Neural cell (in vitro differentiated cells): ENCODE measurements around the gene KIF4A.

Experiments used
- POLR2AphosphoS5 ChIP-seq: IDR thresholded peaks from 2 replicates; pipeline ENCODE4 v1.6.1; 2012
- REST ChIP-seq: IDR thresholded peaks from 2 replicates; pipeline ENCODE4 v1.6.1; 2012; ENCODE audit warnings: borderline replicate concordance
- TF ChIP-seq, protein P1 (sequence below): fragments of 450-650 bp; IDR thresholded peaks from 2 replicates; pipeline ENCODE4 v1.5.1; 2014; ENCODE audit warnings: antibody characterized with exemption, mild to moderate bottlenecking, moderate library complexity; ENCODE audit not compliant: poor library complexity, severe bottlenecking

- TF ChIP-seq REST (no peak), POLR2AphosphoS5 (no peak)
- TF ChIP-seq, protein P1, sequence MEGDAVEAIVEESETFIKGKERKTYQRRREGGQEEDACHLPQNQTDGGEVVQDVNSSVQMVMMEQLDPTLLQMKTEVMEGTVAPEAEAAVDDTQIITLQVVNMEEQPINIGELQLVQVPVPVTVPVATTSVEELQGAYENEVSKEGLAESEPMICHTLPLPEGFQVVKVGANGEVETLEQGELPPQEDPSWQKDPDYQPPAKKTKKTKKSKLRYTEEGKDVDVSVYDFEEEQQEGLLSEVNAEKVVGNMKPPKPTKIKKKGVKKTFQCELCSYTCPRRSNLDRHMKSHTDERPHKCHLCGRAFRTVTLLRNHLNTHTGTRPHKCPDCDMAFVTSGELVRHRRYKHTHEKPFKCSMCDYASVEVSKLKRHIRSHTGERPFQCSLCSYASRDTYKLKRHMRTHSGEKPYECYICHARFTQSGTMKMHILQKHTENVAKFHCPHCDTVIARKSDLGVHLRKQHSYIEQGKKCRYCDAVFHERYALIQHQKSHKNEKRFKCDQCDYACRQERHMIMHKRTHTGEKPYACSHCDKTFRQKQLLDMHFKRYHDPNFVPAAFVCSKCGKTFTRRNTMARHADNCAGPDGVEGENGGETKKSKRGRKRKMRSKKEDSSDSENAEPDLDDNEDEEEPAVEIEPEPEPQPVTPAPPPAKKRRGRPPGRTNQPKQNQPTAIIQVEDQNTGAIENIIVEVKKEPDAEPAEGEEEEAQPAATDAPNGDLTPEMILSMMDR, result no peak
These were observed 41.3 kb downstream of the KIF4A start for GRCh38 chrX:70331161-70331560.
